ENCODE results near the gene RXRA.
A peak's percentile ranks its signal among the peaks of the same experiment; 100 is the strongest.

DNA sequence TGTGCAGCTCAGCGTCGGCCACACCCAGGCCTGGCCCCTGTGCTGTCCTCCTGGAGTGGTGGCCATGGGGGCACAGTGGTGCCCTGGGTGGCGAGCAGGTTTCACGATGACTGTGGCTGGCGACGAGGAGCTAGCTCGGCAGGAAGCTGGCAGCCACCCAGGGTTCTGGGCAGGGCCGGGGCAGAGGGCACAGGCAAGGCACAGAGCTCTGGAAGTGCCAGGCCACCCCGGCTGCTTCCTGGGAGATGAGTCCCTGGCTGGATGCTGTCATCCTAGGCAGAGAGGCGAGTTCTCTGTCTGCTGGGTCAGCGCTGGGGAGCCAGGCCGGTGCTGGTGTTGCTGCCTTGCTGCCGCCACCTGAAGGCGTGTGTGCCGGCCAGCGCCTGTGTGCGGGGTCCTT is 51.7 kb downstream of the RXRA start:
- TF ChIP-seq HNF4A (conservative IDR thresholded peaks at IDR 0.05): peak; percentile 73 to 87
- TF ChIP-seq, protein P1, sequence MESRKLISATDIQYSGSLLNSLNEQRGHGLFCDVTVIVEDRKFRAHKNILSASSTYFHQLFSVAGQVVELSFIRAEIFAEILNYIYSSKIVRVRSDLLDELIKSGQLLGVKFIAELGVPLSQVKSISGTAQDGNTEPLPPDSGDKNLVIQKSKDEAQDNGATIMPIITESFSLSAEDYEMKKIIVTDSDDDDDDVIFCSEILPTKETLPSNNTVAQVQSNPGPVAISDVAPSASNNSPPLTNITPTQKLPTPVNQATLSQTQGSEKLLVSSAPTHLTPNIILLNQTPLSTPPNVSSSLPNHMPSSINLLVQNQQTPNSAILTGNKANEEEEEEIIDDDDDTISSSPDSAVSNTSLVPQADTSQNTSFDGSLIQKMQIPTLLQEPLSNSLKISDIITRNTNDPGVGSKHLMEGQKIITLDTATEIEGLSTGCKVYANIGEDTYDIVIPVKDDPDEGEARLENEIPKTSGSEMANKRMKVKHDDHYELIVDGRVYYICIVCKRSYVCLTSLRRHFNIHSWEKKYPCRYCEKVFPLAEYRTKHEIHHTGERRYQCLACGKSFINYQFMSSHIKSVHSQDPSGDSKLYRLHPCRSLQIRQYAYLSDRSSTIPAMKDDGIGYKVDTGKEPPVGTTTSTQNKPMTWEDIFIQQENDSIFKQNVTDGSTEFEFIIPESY (IDR thresholded peaks at IDR 0.05): no peak
- peak; percentile 64 for TF ChIP-seq REST (IDR thresholded peaks at IDR 0.05)
- TF ChIP-seq JUND (IDR thresholded peaks at IDR 0.05): peak in 1 of 2 donors; percentile 36
- TF ChIP-seq GABPA (IDR thresholded peaks at IDR 0.05 in 1 of 2, conservative IDR thresholded peaks at IDR 0.05 in 1 of 2): peak in 1 of 2 donors; percentile 41
- TF ChIP-seq, protein P2, sequence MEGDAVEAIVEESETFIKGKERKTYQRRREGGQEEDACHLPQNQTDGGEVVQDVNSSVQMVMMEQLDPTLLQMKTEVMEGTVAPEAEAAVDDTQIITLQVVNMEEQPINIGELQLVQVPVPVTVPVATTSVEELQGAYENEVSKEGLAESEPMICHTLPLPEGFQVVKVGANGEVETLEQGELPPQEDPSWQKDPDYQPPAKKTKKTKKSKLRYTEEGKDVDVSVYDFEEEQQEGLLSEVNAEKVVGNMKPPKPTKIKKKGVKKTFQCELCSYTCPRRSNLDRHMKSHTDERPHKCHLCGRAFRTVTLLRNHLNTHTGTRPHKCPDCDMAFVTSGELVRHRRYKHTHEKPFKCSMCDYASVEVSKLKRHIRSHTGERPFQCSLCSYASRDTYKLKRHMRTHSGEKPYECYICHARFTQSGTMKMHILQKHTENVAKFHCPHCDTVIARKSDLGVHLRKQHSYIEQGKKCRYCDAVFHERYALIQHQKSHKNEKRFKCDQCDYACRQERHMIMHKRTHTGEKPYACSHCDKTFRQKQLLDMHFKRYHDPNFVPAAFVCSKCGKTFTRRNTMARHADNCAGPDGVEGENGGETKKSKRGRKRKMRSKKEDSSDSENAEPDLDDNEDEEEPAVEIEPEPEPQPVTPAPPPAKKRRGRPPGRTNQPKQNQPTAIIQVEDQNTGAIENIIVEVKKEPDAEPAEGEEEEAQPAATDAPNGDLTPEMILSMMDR (IDR thresholded peaks at IDR 0.05; ENCODE audit: low read depth, low read length, missing input control): no peak
